Measurements from ENCODE around the gene NOX5. TPM values are rescaled to one million over a fixed set of nuclear protein-coding genes. Genes with fewer than 3 reads are reported as not detected.

The NOX5 gene
- total RNA-seq, 3 donors from 2014 or later (not counting 1 experiment from before 2014, with no cell fraction given): 0.20 TPM; not detected in 2

GRCh38 chr15:69093127-69093526 lies 78.6 kb downstream of the NOX5 start:
- Mint-ChIP-seq H3K4me3 (no peak overlapping the region), H3K9me3 (no peaks in the 10 kb centered on the region), H3K4me1 (no peaks in the 10 kb centered on the region), H3K36me3 (no peaks in the 10 kb centered on the region), H3K27ac (no peak overlapping the region), H3K27me3 (ENCODE audit: low read depth in 2 of 2) (peaks cover 9 to 17% of the 10 kb centered on the region in 2 donors)
- DNase-seq (no peak), ATAC-seq (no peak)
- no peak overlapping the region for H3K4me3 ChIP-seq (ENCODE audit: low read length)
- no peaks in the 10 kb centered on the region for H3K36me3 ChIP-seq (ENCODE audit: control insufficient read depth, insufficient read depth, low read length)
- H3K9me3 ChIP-seq (ENCODE audit: control insufficient read depth, insufficient read depth, low read length): no peaks in the 10 kb centered on the region
- no peaks in the 10 kb centered on the region for H3K4me1 ChIP-seq (ENCODE audit: control insufficient read depth, insufficient read depth, low read length)
- no peak for TF ChIP-seq CTCF (IDR thresholded peaks at IDR 0.05)
- 37% methylated on average over 4 of the region's 4 CpGs for WGBS (ENCODE audit: insufficient coverage)
- intact Hi-C loops (cut with micrococcal nuclease): no loop called here
- H3K27me3 ChIP-seq (ENCODE audit: control insufficient read depth, insufficient read depth, low read length): no peaks in the 10 kb centered on the region
- no peak overlapping the region for H3K27ac ChIP-seq (ENCODE audit: low read length)

GRCh38 chr15:69093614-69094013 lies 79.1 kb downstream of the NOX5 start:
- H3K4me1 ChIP-seq (ENCODE audit: control insufficient read depth, insufficient read depth, low read length): no peaks in the 10 kb centered on the region
- H3K4me3 ChIP-seq (ENCODE audit: low read length): no peak overlapping the region
- no peaks in the 10 kb centered on the region for H3K36me3 ChIP-seq (ENCODE audit: control insufficient read depth, insufficient read depth, low read length)
- no peak for DNase-seq
- Mint-ChIP-seq H3K4me3 (no peak overlapping the region), H3K27me3 (ENCODE audit: low read depth in 2 of 2) (peaks cover 7 to 12% of the 10 kb centered on the region in 2 donors), H3K4me1 (no peaks in the 10 kb centered on the region), H3K36me3 (no peaks in the 10 kb centered on the region), H3K9me3 (no peaks in the 10 kb centered on the region), H3K27ac (no peak overlapping the region)
- no peak overlapping the region for H3K27ac ChIP-seq (ENCODE audit: low read length)
- no peaks in the 10 kb centered on the region for H3K9me3 ChIP-seq (ENCODE audit: control insufficient read depth, insufficient read depth, low read length)
- no peaks in the 10 kb centered on the region for H3K27me3 ChIP-seq (ENCODE audit: control insufficient read depth, insufficient read depth, low read length)
- intact Hi-C loops (cut with micrococcal nuclease): no loop called here
- ATAC-seq: no peak
- no peak for TF ChIP-seq CTCF (IDR thresholded peaks at IDR 0.05)

GRCh38 chr15:69094124-69094921 lies 79.8 kb downstream of the NOX5 start:
- H3K36me3 Mint-ChIP-seq: no peaks in the 10 kb centered on the region
- H3K27ac Mint-ChIP-seq: no peak overlapping the region
- ATAC-seq (no peak), DNase-seq (no peak)
- H3K27me3 Mint-ChIP-seq (ENCODE audit: low read depth in 2 of 2): peaks cover 5 to 7% of the 10 kb centered on the region in 2 donors
- H3K4me1 ChIP-seq (ENCODE audit: control insufficient read depth, insufficient read depth, low read length): no peaks in the 10 kb centered on the region
- H3K4me3 Mint-ChIP-seq: no peak overlapping the region
- H3K4me1 Mint-ChIP-seq: no peaks in the 10 kb centered on the region
- H3K27me3 ChIP-seq (ENCODE audit: control insufficient read depth, insufficient read depth, low read length): no peaks in the 10 kb centered on the region
- no peaks in the 10 kb centered on the region for H3K9me3 ChIP-seq (ENCODE audit: control insufficient read depth, insufficient read depth, low read length)
- intact Hi-C loops (cut with micrococcal nuclease): no loop called here
- TF ChIP-seq CTCF (IDR thresholded peaks at IDR 0.05): no peak
- H3K27ac ChIP-seq (ENCODE audit: low read length): no peak overlapping the region
- H3K4me3 ChIP-seq (ENCODE audit: low read length): no peak overlapping the region
- no peaks in the 10 kb centered on the region for H3K36me3 ChIP-seq (ENCODE audit: control insufficient read depth, insufficient read depth, low read length)
- 81% methylated on average over 8 of the region's 8 CpGs for WGBS (ENCODE audit: insufficient coverage)
- no peaks in the 10 kb centered on the region for H3K9me3 Mint-ChIP-seq

GRCh38 chr15:69095274-69095673 lies 80.8 kb downstream of the NOX5 start:
- Mint-ChIP-seq H3K9me3 (no peaks in the 10 kb centered on the region), H3K36me3 (no peaks in the 10 kb centered on the region), H3K4me1 (peaks cover 0 to 5% of the 10 kb centered on the region in 2 donors), H3K4me3 (no peak overlapping the region), H3K27ac (no peak overlapping the region), H3K27me3 (ENCODE audit: low read depth in 2 of 2) (peaks cover 0 to 4% of the 10 kb centered on the region in 2 donors)
- no peak overlapping the region for H3K27ac ChIP-seq (ENCODE audit: low read length)
- TF ChIP-seq CTCF (IDR thresholded peaks at IDR 0.05): no peak
- WGBS (ENCODE audit: insufficient coverage): 89% methylated on average over 1 of the region's 1 CpG
- no peaks in the 10 kb centered on the region for H3K9me3 ChIP-seq (ENCODE audit: control insufficient read depth, insufficient read depth, low read length)
- no peak for ATAC-seq
- no peaks in the 10 kb centered on the region for H3K27me3 ChIP-seq (ENCODE audit: control insufficient read depth, insufficient read depth, low read length)
- intact Hi-C loops (cut with micrococcal nuclease): no loop called here
- no peaks in the 10 kb centered on the region for H3K36me3 ChIP-seq (ENCODE audit: control insufficient read depth, insufficient read depth, low read length)
- no peaks in the 10 kb centered on the region for H3K4me1 ChIP-seq (ENCODE audit: control insufficient read depth, insufficient read depth, low read length)
- no peak overlapping the region for H3K4me3 ChIP-seq (ENCODE audit: low read length)
- DNase-seq: no peak
